ENCODE measurements around the gene C8G. TPM values are rescaled to one million over a fixed set of nuclear protein-coding genes. Genes with fewer than 3 reads are reported as not detected.

The C8G gene
- total and polyA plus RNA-seq, 9 of the 15 experiments (the other 6 are each of a cell fraction or from before 2014, with no cell fraction given), result 0.35 to 5.9 (median 2.7) TPM; not detected in 2

DNA sequence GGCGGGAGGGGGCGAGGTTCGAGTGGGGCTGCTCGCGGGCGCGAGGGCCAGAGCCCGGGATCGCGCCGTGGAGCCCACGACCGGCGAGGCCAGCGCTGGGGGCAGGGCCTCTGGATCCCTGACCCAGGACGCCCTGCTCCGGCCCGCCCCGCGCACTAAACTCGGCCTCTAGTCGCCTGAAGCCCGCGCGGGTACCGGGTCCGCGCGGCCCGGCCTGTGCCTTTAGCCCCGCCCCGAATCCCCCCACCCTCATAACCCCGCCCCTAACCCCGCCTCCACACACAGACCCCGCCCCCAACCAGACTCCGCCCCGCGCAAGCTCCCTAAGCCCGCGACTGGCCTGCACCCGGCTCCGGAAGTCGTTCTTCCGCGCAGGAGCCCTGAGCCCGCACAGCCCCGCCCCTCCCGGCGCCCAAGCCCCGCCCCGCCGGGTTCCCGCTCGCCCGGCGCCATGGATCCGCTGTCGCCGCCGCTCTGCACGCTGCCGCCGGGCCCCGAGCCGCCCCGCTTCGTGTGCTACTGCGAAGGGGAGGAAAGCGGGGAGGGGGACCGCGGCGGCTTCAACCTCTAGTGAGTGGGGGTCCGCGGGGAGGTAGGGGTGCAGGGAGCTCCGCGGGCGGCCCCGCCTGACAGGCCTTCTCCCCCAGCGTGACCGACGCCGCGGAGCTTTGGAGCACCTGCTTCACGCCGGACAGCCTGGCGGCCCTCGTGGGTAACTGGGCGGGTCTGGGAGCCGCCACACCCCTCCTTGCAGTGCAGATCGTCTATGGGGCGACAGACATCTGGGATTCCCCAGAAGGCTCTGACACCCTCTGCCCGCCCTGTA is 47.2 kb downstream of the C8G start, which contains the start of gene PAXX (continued):
- no peak for TF ChIP-seq CBFA2T2 (conservative IDR thresholded peaks at IDR 0.05)
- TF ChIP-seq ZNF584 (CRISPR knock-in tag; IDR thresholded peaks at IDR 0.05; ENCODE audit: low read depth), result no peak
- TF ChIP-seq NCOA4 (IDR thresholded peaks at IDR 0.05; ENCODE audit: partially characterized antibody), result no peak
- TF ChIP-seq TCF7L2 (IDR thresholded peaks at IDR 0.05; ENCODE audit: low read depth, low read length), result no peak
- TF ChIP-seq ZKSCAN3 (CRISPR knock-in tag; IDR thresholded peaks at IDR 0.05), result no peak
- no peak for TF ChIP-seq RCOR1 (IDR thresholded peaks at IDR 0.05; ENCODE audit: borderline replicate concordance in 1 of 2, low read depth in 2 of 2, low read length in 2 of 2)
- TF ChIP-seq SRF (CRISPR knock-in tag; IDR thresholded peaks at IDR 0.05), result no peak
- TF ChIP-seq ZNF778 (CRISPR knock-in tag; IDR thresholded peaks at IDR 0.05), result no peak
- no peak for TF ChIP-seq CHD1 (IDR thresholded peaks at IDR 0.05; ENCODE audit: low read length)
- TF ChIP-seq, protein P1, sequence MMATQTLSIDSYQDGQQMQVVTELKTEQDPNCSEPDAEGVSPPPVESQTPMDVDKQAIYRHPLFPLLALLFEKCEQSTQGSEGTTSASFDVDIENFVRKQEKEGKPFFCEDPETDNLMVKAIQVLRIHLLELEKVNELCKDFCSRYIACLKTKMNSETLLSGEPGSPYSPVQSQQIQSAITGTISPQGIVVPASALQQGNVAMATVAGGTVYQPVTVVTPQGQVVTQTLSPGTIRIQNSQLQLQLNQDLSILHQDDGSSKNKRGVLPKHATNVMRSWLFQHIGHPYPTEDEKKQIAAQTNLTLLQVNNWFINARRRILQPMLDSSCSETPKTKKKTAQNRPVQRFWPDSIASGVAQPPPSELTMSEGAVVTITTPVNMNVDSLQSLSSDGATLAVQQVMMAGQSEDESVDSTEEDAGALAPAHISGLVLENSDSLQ (IDR thresholded peaks at IDR 0.05), result no peak
- TF ChIP-seq MECOM (CRISPR knock-in tag; IDR thresholded peaks at IDR 0.05), result no peak
- no peak for TF ChIP-seq ARNT (IDR thresholded peaks at IDR 0.05)
- no peak for TF ChIP-seq ERF (CRISPR knock-in tag; IDR thresholded peaks at IDR 0.05)
- TF ChIP-seq SMARCC2 (IDR thresholded peaks at IDR 0.05; ENCODE audit: low read depth), result no peak
- no peak for TF ChIP-seq PRMT5 (CRISPR knock-in tag; IDR thresholded peaks at IDR 0.05)
- no peak for TF ChIP-seq PTTG1 (tag; IDR thresholded peaks at IDR 0.05; ENCODE audit: low read depth)
- TF ChIP-seq ZC3H8 (IDR thresholded peaks at IDR 0.05), result no peak
- no peak for TF ChIP-seq ZNF445 (CRISPR knock-in tag; IDR thresholded peaks at IDR 0.05; ENCODE audit: low read depth)
- TF ChIP-seq ZSCAN29 (IDR thresholded peaks at IDR 0.05), result no peak
- TF ChIP-seq, protein P2, sequence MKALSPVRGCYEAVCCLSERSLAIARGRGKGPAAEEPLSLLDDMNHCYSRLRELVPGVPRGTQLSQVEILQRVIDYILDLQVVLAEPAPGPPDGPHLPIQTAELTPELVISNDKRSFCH (CRISPR knock-in tag; IDR thresholded peaks at IDR 0.05), result no peak
- TF ChIP-seq, protein P2 (tag; IDR thresholded peaks at IDR 0.05), result 0 out of 2 replicates have a peak, but pooled peaks have one; percentile 31
- TF ChIP-seq ZNF41 (CRISPR knock-in tag; conservative IDR thresholded peaks at IDR 0.05), result no peak
- TF ChIP-seq, protein P3, sequence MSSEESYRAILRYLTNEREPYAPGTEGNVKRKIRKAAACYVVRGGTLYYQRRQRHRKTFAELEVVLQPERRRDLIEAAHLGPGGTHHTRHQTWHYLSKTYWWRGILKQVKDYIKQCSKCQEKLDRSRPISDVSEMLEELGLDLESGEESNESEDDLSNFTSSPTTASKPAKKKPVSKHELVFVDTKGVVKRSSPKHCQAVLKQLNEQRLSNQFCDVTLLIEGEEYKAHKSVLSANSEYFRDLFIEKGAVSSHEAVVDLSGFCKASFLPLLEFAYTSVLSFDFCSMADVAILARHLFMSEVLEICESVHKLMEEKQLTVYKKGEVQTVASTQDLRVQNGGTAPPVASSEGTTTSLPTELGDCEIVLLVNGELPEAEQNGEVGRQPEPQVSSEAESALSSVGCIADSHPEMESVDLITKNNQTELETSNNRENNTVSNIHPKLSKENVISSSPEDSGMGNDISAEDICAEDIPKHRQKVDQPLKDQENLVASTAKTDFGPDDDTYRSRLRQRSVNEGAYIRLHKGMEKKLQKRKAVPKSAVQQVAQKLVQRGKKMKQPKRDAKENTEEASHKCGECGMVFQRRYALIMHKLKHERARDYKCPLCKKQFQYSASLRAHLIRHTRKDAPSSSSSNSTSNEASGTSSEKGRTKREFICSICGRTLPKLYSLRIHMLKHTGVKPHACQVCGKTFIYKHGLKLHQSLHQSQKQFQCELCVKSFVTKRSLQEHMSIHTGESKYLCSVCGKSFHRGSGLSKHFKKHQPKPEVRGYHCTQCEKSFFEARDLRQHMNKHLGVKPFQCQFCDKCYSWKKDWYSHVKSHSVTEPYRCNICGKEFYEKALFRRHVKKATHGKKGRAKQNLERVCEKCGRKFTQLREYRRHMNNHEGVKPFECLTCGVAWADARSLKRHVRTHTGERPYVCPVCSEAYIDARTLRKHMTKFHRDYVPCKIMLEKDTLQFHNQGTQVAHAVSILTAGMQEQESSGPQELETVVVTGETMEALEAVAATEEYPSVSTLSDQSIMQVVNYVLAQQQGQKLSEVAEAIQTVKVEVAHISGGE (CRISPR knock-in tag; IDR thresholded peaks at IDR 0.05), result peak in 1 of 3 experiments; percentile 24; a peak in 1 of 6 replicates
- TF ChIP-seq, protein P4, sequence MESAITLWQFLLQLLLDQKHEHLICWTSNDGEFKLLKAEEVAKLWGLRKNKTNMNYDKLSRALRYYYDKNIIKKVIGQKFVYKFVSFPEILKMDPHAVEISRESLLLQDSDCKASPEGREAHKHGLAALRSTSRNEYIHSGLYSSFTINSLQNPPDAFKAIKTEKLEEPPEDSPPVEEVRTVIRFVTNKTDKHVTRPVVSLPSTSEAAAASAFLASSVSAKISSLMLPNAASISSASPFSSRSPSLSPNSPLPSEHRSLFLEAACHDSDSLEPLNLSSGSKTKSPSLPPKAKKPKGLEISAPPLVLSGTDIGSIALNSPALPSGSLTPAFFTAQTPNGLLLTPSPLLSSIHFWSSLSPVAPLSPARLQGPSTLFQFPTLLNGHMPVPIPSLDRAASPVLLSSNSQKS (CRISPR knock-in tag; IDR thresholded peaks at IDR 0.05), result no peak
